ENCODE data around the gene ZBTB7C. TPM values are rescaled to one million over a fixed set of nuclear protein-coding genes. Genes with fewer than 3 reads are reported as not detected.

Gene ZBTB7C
- polyA plus RNA-seq, 1 of the 3 experiments (the other 2 are of a cell fraction), result 0.05 TPM

GRCh38 chr18:47997338-47997780, 411.8 kb downstream of the ZBTB7C start:
- 72% methylated on average over 5 of the region's 5 CpGs for WGBS (ENCODE audit: low lambda C conversion rate)
- DNase-seq, result no peak
- no peak overlapping the region for H3K27ac ChIP-seq (ENCODE audit: low read depth in 2 of 2, low read length in 1 of 2)

DNA sequence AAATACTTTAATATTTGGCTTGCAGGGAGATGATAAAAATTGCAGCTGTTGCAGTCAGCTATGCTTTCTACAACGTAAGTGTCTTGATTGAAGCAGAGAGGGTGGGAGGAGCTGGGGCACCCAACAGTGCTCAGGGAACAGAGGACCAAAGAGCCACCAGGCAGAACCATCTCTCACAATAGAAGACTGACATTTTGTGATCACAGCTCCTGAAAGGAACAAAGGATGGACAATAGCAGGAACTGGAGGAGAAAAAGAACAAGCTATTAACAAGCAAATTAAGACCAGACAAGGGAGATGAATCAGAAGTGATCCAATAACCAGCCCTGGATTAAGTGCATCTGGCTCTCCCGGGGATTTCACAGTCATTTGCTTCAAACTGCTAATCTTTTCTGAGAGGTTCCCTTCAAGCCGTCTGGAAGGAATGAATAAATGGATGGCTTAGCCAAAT, 413.1 kb downstream of the ZBTB7C start:
- POLR2A ChIA-PET, result interaction anchor here (0.5 kb wide), 1 partner anchor 20 kb away, joined by 3 read pairs; no protein-coding TSS in a partner anchor
- DNase-seq, result peak; percentile 46
- Histone ChIP-seq H3K79me2 (ENCODE audit: insufficient read depth) (no peaks in the 10 kb centered on the region), H3K9me2 (no peaks in the 10 kb centered on the region), H3F3A (replicated peaks; ENCODE audit: insufficient read depth) (no peaks in the 10 kb centered on the region), H4K20me1 (ENCODE audit: insufficient read depth) (no peaks in the 10 kb centered on the region), H3K27ac (ENCODE audit: low read depth in 2 of 2, low read length in 1 of 2) (peak overlapping the region in 1 of 2 experiments; percentile 72; a peak in 2 of 4 replicates), H3K27me3 (ENCODE audit: insufficient read depth) (no peaks in the 10 kb centered on the region), H3K4me1 (ENCODE audit: control insufficient read depth in 1 of 2, insufficient read depth in 2 of 2, low read depth in 1 of 2, low read length in 1 of 2) (peaks cover 0 to 9% of the 10 kb centered on the region in 2 experiments; a peak in 2 of 4 replicates), H3K9me3 (no peaks in the 10 kb centered on the region), H3K9ac (no peak overlapping the region), H3K4me3 (ENCODE audit: low read depth in 2 of 2, low read length in 1 of 2) (no peak overlapping the region), H2AFZ (ENCODE audit: low read depth) (no peak overlapping the region), H3K36me3 (replicated peaks in 1 of 2; ENCODE audit: control insufficient read depth in 1 of 2, insufficient read depth in 2 of 2, low read length in 1 of 2) (no peaks in the 10 kb centered on the region), H3K4me2 (no peak overlapping the region)
- CTCF ChIA-PET, result interaction anchor here (1.0 to 5.4 kb wide), 4 partner anchors 11 to 450 kb away, joined by 3 to 61 read pairs (median 5); no protein-coding TSS in a partner anchor
- WGBS (ENCODE audit: low lambda C conversion rate), result 17% methylated on average over 3 of the region's 3 CpGs
- TF ChIP-seq RFX5 (IDR thresholded peaks at IDR 0.05; ENCODE audit: low read length) (no peak), REST (IDR thresholded peaks at IDR 0.05; ENCODE audit: low read depth, low read length) (no peak), USF1 (IDR thresholded peaks at IDR 0.05; ENCODE audit: borderline replicate concordance, low read depth) (no peak), CHD2 (IDR thresholded peaks at IDR 0.05; ENCODE audit: low read length, partially characterized antibody) (no peak), TCF12 (IDR thresholded peaks at IDR 0.05) (no peak), TAF1 (IDR thresholded peaks at IDR 0.05; ENCODE audit: borderline replicate concordance, low read depth, low read length) (no peak), FOXJ3 (CRISPR knock-in tag; IDR thresholded peaks at IDR 0.05) (no peak), RXRA (IDR thresholded peaks at IDR 0.05; ENCODE audit: borderline replicate concordance, low read depth) (no peak), NRF1 (IDR thresholded peaks at IDR 0.05; ENCODE audit: low read depth, low read length) (no peak), JUND (IDR thresholded peaks at IDR 0.05) (no peak), FOXM1 (IDR thresholded peaks at IDR 0.05; ENCODE audit: low read depth) (no peak), TEAD4 (IDR thresholded peaks at IDR 0.05; ENCODE audit: borderline replicate concordance, insufficient read depth) (no peak), SIN3A (IDR thresholded peaks at IDR 0.05; ENCODE audit: borderline replicate concordance, low read depth, low read length) (no peak)
- TF ChIP-seq, protein P1, sequence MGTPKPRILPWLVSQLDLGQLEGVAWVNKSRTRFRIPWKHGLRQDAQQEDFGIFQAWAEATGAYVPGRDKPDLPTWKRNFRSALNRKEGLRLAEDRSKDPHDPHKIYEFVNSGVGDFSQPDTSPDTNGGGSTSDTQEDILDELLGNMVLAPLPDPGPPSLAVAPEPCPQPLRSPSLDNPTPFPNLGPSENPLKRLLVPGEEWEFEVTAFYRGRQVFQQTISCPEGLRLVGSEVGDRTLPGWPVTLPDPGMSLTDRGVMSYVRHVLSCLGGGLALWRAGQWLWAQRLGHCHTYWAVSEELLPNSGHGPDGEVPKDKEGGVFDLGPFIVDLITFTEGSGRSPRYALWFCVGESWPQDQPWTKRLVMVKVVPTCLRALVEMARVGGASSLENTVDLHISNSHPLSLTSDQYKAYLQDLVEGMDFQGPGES (IDR thresholded peaks at IDR 0.05; ENCODE audit: low read depth, low read length), result no peak

More at GRCh38 chr18:47997338-47997780, 411.8 kb downstream of the ZBTB7C start:
- no peaks in the 10 kb centered on the region for H3K9me2 ChIP-seq
- H3K4me1 ChIP-seq (ENCODE audit: control insufficient read depth in 1 of 2, insufficient read depth in 2 of 2, low read depth in 1 of 2, low read length in 1 of 2), result peaks cover 0 to 9% of the 10 kb centered on the region in 2 experiments; a peak in 2 of 4 replicates
- CTCF ChIA-PET, result interaction anchor here (0.6 to 5.4 kb wide), 12 partner anchors 10 to 449 kb away, joined by 3 to 61 read pairs (median 4); no protein-coding TSS in a partner anchor
- no peaks in the 10 kb centered on the region for H3K79me2 ChIP-seq (ENCODE audit: insufficient read depth)
- H3K27me3 ChIP-seq (ENCODE audit: insufficient read depth), result no peaks in the 10 kb centered on the region
- POLR2A ChIA-PET, result interaction anchor here (1.0 kb wide), 1 partner anchor 67 kb away, joined by 3 read pairs; the partner anchor contains the start of gene SMAD2
- no peaks in the 10 kb centered on the region for H3F3A ChIP-seq (replicated peaks; ENCODE audit: insufficient read depth)
- H4K20me1 ChIP-seq (ENCODE audit: insufficient read depth), result no peaks in the 10 kb centered on the region
- no peak overlapping the region for H3K9ac ChIP-seq
- H2AFZ ChIP-seq (ENCODE audit: low read depth), result no peak overlapping the region
- no peak overlapping the region for H3K4me2 ChIP-seq
- H3K4me3 ChIP-seq (ENCODE audit: low read depth in 2 of 2, low read length in 1 of 2), result no peak overlapping the region; a peak in 1 of 4 replicates
- H3K36me3 ChIP-seq (replicated peaks in 1 of 2; ENCODE audit: control insufficient read depth in 1 of 2, insufficient read depth in 2 of 2, low read length in 1 of 2), result no peaks in the 10 kb centered on the region
- H3K9me3 ChIP-seq, result no peaks in the 10 kb centered on the region
- no peak for TF ChIP-seq GATA2 (CRISPR knock-in tag; IDR thresholded peaks at IDR 0.05)
- peak; percentile 14; the same call in 1 of the 2 replicates for TF ChIP-seq RAD21 (IDR thresholded peaks at IDR 0.05; ENCODE audit: low read length)
- TF ChIP-seq CTCF (IDR thresholded peaks at IDR 0.05), result peak; percentile 50

Measured in SK-N-SH (cell line).